ENCODE measurements around the gene PTPRD. TPM values are rescaled to one million over a fixed set of nuclear protein-coding genes. Genes with fewer than 3 reads are reported as not detected.

PTPRD gene
- total RNA-seq, 1 experiment from 2014 or later = 0.02 TPM

- no peaks in the 10 kb centered on the region for H3K79me2 ChIP-seq (ENCODE audit: insufficient read depth, low read length)
- CTCF ChIA-PET = no interaction called here
- no peak overlapping the region for H3K4me2 ChIP-seq (ENCODE audit: low read length)
- ATAC-seq = no peak
- H2AFZ ChIP-seq (ENCODE audit: low read depth, low read length, poor library complexity, severe bottlenecking) = no peak overlapping the region
- POLR2A ChIA-PET = no interaction called here
- H3K9ac ChIP-seq (ENCODE audit: low read length) = no peak overlapping the region
- TF ChIP-seq ELF1 (IDR thresholded peaks at IDR 0.05; ENCODE audit: borderline replicate concordance, low read depth) = no peak
- TF ChIP-seq, protein P1, sequence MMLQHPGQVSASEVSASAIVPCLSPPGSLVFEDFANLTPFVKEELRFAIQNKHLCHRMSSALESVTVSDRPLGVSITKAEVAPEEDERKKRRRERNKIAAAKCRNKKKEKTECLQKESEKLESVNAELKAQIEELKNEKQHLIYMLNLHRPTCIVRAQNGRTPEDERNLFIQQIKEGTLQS (IDR thresholded peaks at IDR 0.05) = no peak
- no peak for TF ChIP-seq YY1 (IDR thresholded peaks at IDR 0.05; ENCODE audit: extremely low read depth, insufficient replicate concordance, low read depth, low read length)
- TF ChIP-seq EGR1 (IDR thresholded peaks at IDR 0.05; ENCODE audit: low read depth) = no peak
- TF ChIP-seq, protein P2, sequence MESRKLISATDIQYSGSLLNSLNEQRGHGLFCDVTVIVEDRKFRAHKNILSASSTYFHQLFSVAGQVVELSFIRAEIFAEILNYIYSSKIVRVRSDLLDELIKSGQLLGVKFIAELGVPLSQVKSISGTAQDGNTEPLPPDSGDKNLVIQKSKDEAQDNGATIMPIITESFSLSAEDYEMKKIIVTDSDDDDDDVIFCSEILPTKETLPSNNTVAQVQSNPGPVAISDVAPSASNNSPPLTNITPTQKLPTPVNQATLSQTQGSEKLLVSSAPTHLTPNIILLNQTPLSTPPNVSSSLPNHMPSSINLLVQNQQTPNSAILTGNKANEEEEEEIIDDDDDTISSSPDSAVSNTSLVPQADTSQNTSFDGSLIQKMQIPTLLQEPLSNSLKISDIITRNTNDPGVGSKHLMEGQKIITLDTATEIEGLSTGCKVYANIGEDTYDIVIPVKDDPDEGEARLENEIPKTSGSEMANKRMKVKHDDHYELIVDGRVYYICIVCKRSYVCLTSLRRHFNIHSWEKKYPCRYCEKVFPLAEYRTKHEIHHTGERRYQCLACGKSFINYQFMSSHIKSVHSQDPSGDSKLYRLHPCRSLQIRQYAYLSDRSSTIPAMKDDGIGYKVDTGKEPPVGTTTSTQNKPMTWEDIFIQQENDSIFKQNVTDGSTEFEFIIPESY (IDR thresholded peaks at IDR 0.05; ENCODE audit: extremely low read depth, insufficient replicate concordance, low read length) = no peak
- no peak for TF ChIP-seq ZFX (IDR thresholded peaks at IDR 0.05)
- no peak for TF ChIP-seq FOSL1 (IDR thresholded peaks at IDR 0.05; ENCODE audit: low read depth)
- TF ChIP-seq ZNF274 (IDR thresholded peaks at IDR 0.05; ENCODE audit: low read depth, low read length) = no peak
- TF ChIP-seq CBX3 (IDR thresholded peaks at IDR 0.05; ENCODE audit: low read depth) = no peak
- TF ChIP-seq REST (IDR thresholded peaks at IDR 0.05; ENCODE audit: low read depth) = no peak
- TF ChIP-seq, protein P3, sequence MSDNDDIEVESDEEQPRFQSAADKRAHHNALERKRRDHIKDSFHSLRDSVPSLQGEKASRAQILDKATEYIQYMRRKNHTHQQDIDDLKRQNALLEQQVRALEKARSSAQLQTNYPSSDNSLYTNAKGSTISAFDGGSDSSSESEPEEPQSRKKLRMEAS (IDR thresholded peaks at IDR 0.05) = no peak
- no peak for TF ChIP-seq SIN3A (IDR thresholded peaks at IDR 0.05; ENCODE audit: low read depth)
- no peak for TF ChIP-seq RAD21 (IDR thresholded peaks at IDR 0.05; ENCODE audit: low read depth)
- no peak for TF ChIP-seq POLR2AphosphoS5 (IDR thresholded peaks at IDR 0.05; ENCODE audit: low read depth, low read length)
- no peak for TF ChIP-seq EZH2phosphoT487 (IDR thresholded peaks at IDR 0.05; ENCODE audit: borderline replicate concordance)
- no peaks in the 10 kb centered on the region for H4K20me1 ChIP-seq (ENCODE audit: insufficient read depth)
- peaks cover 27 to 29% of the 10 kb centered on the region in 2 experiments; a peak in 2 of 4 replicates for H3K9me3 ChIP-seq (ENCODE audit: control insufficient read depth in 1 of 2, insufficient read depth in 1 of 2, low read depth in 1 of 2, low read length in 2 of 2)
- no peaks in the 10 kb centered on the region for H3K27me3 ChIP-seq (ENCODE audit: insufficient read depth, low read length)
- H3K4me3 ChIP-seq (replicated peaks in 1 of 2; ENCODE audit: low read depth in 1 of 2, low read length in 2 of 2) = no peak overlapping the region
- no peaks in the 10 kb centered on the region for H3K4me1 ChIP-seq (ENCODE audit: control insufficient read depth in 1 of 2, insufficient read depth in 2 of 2, low read length in 2 of 2)
- H3K9me2 ChIP-seq (ENCODE audit: insufficient read depth) = no peaks in the 10 kb centered on the region
- no peak for DNase-seq (ENCODE audit: low read depth, low spot score)
- H3K27ac ChIP-seq (ENCODE audit: low read depth, low read length) = no peak overlapping the region
- no peaks in the 10 kb centered on the region for H3K36me3 ChIP-seq (ENCODE audit: control insufficient read depth in 1 of 2, insufficient read depth in 2 of 2, low read length in 2 of 2)
- intact Hi-C loops (cut with micrococcal nuclease) = no loop called here
- BruUV-seq (replicated peaks) = no TSS peak
- RAD21 ChIA-PET (ENCODE audit: low non-redundant PET in 1 of 2, low total read pairs in 2 of 2, uncharacterized antibody in 2 of 2, unreplicated experiment in 2 of 2) = no interaction called here
Observed at GRCh38 chr9:8683496-8683895, 1929.3 kb downstream of the PTPRD start.
